ENCODE results near the gene SULT6B1.
"Not testable (repeated sequence)": the region's sequence is repeated elsewhere in the genome, so short reads cannot be mapped to it uniquely, and the experiment has no call there.

The SULT6B1 gene, protein sequence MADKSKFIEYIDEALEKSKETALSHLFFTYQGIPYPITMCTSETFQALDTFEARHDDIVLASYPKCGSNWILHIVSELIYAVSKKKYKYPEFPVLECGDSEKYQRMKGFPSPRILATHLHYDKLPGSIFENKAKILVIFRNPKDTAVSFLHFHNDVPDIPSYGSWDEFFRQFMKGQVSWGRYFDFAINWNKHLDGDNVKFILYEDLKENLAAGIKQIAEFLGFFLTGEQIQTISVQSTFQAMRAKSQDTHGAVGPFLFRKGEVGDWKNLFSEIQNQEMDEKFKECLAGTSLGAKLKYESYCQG

DNA sequence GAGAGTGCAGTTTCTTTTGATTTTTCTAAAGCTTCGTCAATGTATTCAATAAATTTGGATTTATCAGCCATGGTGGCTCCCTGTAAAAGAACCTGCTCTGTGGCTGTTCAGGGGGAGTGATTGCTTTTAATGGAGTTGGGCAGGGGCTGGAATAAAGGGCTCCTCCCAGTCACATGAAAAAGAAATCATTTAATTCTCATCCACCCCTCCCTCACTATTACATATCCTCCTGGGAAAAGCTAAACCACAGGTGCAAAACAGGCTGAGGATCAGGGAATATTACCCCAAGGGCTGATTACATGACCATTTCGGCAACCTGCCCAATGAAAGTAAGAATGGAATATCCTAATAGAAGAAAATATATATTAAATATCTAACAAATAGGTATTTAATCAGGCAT lies at the start of gene SULT6B1:
Gene SULT6B1 (minus strand): TSS at position 101 of the 400 bp plus-strand sequence. CDS start 30 bp downstream, at position 71.
- no peak for DNase-seq

DNA sequence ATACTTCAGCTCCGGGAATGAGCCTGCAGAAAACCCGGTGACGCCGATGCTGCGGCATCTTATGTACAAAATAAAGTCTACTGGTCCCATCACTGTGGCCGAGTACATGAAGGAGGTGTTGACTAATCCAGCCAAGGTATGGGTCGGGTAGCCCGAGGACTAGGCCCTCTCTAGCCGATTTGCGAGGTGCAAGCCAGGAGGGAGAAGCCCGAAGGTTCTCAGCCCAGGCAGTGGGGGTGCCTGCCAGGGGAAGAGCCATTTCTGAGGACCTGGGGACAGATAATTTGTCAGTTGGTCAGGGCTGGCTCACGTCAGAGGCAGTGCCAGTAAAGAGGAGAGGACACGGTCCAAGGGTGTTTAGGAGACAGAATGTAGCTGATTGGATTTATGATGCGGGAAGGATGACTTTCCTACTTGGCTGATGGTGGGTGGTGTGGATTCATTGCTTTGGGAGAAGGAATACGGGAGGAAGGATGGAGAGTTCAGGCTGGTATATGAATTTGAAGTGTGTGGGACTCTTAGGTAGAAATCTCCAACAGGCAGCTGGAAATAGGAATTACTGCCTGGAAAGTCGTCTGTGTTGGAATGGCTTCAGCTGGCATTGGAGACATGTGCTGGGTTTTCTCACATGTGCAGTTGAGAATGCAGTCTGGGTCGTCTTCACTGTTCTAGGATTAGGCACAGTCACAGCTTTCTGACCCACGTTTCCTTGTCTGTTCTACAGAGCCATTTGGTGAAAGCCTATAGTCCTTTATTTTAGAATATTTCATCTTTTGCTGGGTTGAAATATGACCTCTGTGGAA lies 43.9 kb upstream of the SULT6B1 start:
- peak; percentile 2 for DNase-seq

DNA sequence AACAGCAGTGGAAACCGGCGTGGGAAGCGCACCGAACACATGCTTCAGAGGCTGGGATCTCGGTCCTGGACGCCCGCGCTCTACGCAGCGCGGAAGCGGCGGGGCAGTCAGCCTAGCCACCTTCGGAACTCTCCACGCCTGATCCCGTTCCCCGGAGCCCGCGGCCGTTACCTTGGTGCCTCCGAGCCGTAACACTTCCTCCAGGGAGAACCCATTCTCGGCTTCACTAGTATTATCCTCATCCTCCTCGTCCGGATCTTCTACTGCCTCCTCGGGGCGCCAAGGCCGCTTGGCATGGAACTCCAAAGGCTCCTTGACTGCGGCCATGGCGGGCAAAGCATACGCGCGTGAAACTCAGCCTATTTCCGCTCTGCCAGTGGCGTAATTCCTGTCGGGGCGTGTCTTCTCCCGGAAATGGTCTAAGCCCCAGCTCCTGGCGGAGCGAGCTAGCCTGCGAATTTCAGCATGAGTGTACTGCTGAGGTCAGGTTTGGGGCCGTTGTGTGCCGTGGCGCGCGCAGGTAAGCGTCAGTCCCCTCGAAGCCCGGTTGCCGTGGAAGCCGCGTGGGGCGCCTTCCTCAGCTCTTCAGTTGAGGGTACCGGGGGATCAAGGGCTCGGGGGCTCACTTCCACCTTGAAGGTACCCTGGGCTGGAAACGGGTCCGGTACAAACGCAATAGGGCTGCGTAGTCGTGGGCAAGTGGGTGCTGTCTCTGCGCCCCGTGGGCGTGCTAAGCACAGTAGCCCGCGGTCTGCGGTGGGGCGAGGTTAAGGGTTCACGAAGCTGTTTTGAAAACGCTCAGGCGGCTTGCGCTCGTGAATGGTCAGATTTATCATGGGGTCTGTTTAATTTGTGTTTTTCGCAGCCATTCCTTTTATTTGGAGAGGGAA lies 43.0 kb upstream of the SULT6B1 start, which contains the start of the genes CEBPZ and NDUFAF7:
Gene CEBPZ (minus strand): TSS at position 356 of the 890 bp plus-strand sequence. CDS start 29 bp downstream, at position 327.
Gene NDUFAF7 (plus strand): TSS at position 418 of the 890 bp plus-strand sequence. CDS start 48 bp downstream, at position 466.
- DNase-seq = peak; percentile 91

DNA sequence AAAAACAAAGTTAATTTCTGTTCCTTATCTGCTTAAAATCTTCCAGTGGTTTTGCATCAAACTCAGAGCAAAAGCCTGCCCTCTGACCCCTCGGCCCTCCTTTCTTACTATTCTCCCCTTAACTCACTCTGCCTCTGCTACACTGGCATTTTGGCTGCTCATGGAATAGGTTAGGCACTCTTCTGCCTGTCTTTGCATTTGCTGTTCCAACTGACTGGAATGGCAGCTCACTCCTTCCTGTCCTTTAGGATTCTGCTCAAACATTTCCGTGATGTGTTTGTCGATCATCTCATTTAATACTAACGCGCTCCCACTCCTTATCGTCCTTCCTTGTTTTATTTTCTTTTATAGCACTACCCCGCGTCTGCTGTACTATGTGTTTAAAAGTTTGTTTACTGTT lies 42.1 kb upstream of the SULT6B1 start:
- peak; percentile 3 for DNase-seq

DNA sequence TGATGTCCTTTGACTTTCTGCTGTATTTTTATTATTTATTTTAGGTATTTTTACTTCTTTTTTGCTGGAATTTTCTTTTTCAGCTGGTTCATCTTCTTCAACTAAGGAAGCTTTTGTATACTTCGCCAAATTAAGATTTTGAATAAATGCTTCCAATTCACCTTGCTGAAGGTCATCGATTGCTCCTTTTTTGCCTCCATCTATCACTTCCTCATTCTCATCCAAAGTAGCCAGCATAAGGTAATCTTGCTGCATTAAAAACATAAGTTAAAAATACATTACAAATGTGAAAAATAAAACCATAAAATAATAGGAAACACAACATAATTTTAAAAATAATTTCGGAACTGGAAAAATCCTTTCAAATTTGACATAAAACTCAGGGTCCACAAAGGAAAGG lies 40.3 kb upstream of the SULT6B1 start:
- DNase-seq = no peak

DNA sequence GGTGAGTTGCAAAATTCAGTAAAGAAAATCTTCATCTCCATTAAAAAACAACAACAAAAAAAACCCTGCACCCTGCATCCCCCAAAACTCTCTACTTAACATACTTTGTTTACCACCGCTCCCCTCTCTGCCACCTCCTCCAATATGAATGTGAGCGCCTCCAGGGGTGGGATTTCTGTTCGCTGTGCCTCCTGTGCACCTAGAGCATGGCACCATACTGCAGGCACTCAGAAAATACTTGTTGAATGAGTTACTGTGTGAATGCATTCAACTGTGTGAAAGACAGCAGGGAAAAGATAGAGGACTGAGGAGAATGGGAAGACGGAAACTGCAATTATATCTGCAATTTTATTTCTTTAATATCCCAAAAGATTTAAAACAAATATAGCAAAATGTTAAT lies 38.4 kb upstream of the SULT6B1 start:
- DNase-seq = no peak

DNA sequence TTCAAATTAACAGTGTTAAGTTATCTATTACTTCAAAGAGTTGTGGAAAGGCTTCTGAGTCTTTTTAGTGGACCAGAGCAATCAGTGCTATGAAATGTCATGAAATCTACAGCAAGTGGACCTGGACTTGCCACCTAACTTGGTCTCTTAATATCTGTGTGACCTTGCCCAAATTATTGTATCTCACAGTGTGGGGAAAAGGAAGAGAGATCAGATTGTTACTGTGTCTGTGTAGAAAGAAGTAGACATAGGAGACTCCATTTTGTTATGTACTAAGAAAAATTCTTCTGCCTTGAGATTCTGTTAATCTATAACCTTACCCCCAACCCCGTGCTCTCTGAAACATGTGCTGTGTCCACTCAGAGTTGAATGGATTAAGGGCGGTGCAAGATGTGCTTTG lies 36.7 kb upstream of the SULT6B1 start:
- not testable (repeated sequence) for DNase-seq

DNA sequence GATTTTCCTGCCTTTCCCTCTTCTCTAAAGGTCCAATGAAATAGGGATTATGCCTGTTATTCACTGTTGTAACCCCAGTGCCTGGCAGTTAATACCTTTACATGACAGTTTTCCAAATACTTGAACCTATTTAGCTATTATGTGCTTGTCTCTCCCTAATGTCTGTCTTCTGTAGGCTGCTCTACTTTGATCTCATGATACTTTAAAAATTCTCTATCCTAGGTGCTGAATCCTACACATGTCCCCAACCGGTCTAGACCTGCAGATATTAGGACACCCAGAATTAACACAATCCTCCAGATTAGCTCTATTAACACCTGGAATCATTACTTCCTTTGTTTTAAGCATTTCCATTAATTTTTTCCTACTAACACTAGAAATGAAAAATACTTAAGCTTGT lies 35.6 kb upstream of the SULT6B1 start:
- no peak for DNase-seq

DNA sequence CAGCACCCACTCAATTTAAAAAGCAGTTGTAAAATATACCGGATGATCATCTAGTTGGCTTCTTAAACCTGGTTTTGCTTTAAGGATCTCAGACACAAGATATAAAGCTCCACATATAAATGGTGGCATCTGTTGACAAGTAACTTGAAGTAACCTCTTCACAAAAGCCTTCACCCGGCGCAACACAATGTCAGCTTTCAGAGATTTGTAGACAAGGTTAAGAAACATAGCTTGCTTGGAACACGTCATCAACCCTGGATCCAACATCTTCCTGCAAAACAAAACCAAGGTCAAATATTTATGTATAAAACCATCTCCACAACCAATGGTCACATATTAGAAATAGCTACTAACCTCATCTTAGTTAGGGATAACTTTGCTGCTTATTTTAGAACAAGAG lies 34.7 kb upstream of the SULT6B1 start:
- no peak for DNase-seq

DNA sequence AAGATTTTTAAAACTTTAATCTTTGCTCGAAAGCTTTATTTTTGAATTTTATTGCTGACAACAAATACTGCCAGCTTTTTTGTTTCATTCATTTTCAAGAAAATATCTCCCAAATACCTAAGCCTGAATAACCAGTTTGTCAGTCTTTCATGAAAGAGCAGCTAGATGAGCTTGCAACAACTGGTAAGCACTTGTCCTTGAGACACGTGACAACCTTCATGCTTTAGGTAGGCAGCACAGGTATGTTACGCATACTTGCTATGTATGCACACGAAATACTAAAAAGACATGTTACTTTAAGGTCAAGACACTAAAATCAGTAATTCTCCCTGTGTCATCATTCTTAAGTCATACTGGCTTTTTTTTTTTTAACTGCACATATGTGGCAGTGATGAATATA lies 30.6 kb upstream of the SULT6B1 start:
- no peak for DNase-seq

DNA sequence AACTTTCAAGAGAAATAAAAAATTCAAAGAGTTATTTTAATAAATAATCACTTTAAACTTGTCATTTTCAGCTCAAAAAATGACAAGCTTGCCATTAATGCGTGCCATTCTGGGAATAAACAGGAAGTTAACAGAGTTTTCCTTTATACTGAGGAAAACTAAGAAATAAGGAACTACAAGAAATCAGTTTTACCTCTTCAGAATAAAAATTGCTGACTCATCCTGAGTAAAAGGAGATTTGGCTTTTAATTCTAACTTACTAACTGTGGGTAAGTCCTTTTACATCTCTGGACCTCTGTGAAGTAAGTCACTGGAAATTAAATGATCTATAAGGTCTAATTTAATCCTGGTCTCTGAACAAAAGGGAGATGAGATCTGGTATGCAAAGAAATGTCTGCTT lies 26.8 kb upstream of the SULT6B1 start:
- no peak for DNase-seq

DNA sequence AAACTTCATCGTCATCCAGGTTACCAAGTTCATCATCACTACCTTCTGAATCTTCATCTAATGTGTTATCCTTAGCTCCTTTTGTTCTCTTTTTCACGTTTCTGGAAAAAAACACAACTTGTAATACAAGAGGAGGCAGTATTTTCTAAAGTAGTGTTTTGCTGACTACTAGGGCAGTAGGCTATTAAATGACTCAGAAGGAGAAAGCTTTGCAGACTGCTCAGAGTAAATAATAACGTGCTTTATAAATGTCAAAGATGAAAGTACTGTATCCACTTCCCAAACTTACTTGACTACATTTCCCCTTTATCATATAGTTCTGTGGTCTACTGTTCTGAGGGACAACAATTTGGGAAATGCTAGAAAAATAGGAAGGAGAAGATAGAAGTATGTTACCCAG lies 23.5 kb upstream of the SULT6B1 start:
- DNase-seq = no peak

DNA sequence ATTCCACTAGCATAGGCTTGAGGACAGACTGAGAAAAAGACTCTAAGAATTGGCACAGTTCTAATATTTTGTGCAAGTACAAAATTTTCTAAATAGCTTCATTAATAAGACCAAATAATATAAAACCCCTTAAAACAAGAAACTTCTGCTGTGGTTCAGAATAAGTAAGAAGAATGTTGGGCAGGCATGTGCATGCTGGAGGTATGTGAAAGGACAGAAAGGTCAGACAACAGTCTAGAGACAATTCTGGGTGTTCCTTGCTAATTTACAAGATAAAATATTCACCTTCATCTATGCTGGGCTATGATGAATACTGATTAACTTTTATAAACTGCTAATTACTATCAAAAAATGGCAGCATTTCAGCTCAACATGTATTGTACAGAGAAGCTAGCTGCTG lies 22.7 kb upstream of the SULT6B1 start:
- no peak for DNase-seq

DNA sequence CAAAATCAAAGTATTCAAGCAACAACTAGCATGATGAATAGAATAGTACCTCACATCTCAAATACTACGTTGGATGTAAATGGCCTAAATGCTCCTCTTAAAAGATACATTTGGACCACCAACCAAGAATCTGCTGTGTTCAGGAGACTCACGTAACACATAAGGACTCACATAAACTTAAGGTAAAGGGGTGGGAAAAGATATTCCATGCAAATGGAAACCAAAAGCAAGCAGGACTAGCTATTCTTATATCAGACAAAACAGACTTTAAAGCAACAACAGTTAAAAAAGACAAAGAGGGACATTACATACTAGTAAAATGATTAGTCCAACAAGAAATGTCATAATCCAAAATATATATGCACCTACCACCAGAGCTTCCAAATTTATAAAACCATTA lies 18.3 kb upstream of the SULT6B1 start:
- DNase-seq = not testable (repeated sequence)

DNA sequence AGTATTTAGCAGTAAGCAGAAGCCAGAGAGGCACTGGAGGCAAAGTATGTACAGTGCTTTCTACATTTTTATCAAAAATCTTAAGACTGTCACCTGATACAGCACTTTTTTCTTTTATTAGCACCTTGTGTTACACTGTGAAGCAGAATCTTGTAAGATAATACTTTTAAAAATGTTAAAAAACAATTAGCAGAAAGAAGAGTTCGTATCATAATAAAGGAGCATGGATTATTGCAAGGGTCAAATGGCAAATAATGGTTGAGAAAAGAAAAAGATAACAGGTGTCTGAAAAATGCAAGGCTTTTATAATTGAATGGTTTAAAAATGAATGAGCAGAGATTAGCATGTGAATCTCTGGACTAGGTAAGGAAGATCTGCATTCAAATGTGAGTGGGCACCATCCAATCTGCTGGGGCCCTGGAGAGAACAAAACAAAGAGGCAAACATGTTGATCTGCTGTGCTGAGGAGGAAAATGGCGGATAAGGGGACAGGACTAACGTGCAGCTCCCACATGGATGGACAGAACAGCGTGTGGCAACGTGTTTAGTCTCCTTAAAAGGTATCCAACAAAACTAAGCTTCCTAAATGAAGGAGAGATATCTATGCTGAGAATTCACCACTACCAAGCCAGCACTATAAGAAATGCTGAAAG lies 17.3 kb upstream of the SULT6B1 start:
- no peak for DNase-seq

DNA sequence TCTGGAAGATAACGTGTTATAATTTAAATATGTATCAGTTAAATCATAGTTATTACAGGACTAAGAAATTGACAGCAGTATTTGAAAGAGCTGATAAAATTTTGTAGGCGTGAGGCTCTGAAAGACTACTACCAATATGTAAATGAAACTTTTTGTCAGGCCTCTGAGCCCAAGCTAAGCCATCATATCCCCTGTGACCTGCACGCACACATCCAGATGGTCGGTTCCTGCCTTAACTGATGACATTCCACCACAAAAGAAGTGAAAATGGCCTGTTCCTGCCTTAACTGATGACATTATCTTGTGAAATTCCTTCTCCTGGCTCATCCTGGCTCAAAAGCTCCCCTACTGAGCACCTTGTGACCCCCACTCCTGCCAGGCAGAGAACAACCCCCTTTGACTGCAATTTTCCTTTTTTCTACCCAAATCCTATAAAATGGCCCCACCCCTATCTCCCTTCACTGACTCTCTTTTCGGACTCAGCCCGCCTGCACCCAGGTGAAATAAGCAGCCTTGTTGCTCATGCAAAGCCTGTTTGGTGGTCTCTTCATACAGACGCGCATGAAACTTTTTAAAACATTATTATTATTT lies 16.7 kb upstream of the SULT6B1 start:
- not testable (repeated sequence) for DNase-seq

DNA sequence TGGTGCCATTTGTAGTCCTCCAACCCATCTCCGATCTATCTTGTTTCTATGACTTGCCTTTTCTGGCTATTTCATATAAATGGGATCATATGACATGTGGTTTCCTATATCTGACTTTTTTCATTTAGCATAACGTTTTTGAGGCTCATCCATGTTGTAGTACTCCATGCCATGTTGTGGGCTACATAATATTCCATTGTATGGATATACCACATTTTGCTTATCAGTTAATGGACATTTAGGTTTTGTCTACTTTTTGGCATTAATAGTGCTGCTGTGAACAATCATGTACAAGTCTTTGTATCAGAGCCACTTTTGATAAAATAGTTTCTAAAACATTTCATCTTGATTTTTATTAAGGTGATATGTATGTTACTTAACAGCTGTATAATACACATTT lies 15.2 kb upstream of the SULT6B1 start:
- no peak for DNase-seq

DNA sequence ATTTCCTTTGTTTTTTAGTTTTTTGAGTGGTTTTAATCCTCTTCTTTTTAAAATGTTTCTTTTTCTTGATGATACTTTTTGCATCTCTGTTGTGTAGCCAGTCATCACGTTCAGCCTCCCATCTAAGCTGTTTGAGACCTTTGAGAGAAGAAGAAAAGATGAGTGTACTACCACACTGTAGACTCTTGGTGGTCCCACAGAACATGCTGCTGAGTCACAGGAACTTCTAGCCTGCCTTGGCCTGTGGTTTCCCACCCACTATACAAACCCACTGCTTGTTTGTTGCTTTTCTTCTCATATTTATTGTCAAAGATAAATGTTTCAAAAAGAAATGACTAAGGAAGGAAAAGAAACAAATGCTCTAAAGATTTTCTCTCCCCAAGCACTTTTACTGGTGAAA lies 13.3 kb upstream of the SULT6B1 start:
- peak; percentile 49 for DNase-seq

DNA sequence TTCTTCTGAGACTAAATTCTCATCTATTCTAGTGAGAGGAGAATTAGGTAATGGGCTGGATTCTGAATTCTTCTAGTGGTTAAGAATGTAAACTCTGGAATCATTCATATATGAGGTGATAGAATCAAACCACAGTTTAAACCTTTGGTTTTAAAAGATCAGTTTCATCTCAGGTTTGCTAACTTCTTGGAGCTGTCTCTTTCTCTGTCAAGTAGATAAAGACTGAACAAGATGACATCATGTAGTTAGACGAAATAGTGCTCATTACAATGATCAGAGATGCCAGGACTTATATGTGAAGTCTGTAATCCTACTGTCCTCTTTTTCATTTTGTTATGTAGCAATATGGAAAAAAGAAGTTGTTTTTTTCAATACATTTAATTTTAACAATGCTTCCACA lies 12.7 kb upstream of the SULT6B1 start:
- no peak for DNase-seq

DNA sequence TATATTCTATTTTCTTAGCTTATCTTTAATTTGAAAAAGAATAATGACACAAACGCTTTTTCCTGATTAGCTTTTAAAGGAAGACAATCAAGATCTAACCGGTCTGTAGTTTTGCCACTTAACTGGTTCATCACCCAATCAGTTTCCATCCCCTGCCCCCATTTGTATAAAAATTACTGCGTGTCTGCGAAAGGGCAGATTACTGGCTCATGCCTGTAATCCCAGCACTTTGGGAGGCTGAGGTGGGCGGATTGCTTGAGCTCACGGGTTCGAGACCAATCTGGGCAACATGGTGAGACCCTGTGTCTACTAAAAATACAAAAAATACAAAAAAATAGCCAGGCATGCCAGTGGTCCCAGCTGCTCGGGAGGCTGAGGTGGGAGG lies 10.2 kb upstream of the SULT6B1 start:
- DNase-seq = no peak

DNA sequence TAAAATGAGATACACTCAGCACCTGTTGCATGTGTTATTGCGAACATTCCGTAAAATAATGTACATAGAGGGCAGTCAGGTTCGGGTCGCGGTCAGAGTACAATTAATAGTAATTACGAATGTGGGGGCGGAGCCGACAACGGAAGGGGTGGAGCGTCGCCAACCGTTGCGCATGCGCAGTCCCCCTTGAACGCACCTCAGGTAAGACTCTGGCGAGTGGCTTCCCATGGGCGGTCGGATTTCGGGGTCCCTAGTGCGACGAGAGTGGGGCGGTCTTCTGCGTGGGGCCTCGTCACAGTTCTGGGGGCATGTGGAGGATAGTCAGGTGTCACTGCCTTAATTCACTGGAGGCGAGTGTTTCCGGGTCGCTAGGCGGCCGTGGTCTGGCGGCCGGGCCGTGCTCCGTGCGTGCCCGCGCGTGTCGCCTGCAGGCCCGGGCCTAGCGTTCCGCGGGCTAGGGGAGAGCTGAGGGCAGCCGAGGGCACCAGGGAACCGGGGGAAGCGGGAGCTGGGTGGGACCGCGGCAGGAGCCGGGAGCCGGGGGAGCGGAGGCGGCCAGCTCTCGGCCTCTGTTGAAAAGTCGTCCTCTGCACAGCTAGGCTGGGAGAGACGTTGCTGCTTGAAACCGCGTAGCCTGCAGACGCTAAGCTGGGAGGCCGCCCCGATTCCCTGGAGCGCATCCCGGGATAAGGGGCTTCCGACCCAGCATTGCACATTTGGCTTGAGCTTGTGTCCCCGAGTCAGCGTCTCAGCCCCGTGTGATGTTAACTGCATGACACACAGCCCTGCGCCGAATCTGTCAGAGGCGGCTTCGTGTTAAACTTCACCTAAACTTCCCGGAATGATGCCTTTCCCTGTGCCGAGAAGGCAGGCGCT lies 8.1 kb upstream of the SULT6B1 start, which contains the start of gene CEBPZOS:
Gene CEBPZOS (plus strand): TSS at position 177 of the 876 bp plus-strand sequence. CDS start 3,209 bp downstream, outside the sequence.
- peak; percentile 77 for DNase-seq
